Fibroblast of mammary gland (primary cell): Measurements from ENCODE around the gene CLCN3.
"Not testable (repeated sequence)": the region's sequence is repeated elsewhere in the genome, so short reads cannot be mapped to it uniquely, and the experiment has no call there.

Source experiments
- DNase-seq: peaks from one replicate; pipeline ENCODE4 v3.0.0-alpha.2; 2010; ENCODE audit warnings: low read depth
- H3K4me3 ChIP-seq: 2 replicates; pipeline ENCODE4 v1.5.1; 2011; ENCODE audit warnings: low read depth, mild to moderate bottlenecking, low read length, moderate library complexity; ENCODE audit not compliant: control insufficient read depth
- TF ChIP-seq, protein P1 (sequence below): conservative IDR thresholded peaks from 2 replicates; pipeline ENCODE4 v1.5.1; 2011; ENCODE audit warnings: low read depth, low read length, inconsistent platforms; ENCODE audit not compliant: control insufficient read depth, insufficient read depth

CLCN3 gene

DNA sequence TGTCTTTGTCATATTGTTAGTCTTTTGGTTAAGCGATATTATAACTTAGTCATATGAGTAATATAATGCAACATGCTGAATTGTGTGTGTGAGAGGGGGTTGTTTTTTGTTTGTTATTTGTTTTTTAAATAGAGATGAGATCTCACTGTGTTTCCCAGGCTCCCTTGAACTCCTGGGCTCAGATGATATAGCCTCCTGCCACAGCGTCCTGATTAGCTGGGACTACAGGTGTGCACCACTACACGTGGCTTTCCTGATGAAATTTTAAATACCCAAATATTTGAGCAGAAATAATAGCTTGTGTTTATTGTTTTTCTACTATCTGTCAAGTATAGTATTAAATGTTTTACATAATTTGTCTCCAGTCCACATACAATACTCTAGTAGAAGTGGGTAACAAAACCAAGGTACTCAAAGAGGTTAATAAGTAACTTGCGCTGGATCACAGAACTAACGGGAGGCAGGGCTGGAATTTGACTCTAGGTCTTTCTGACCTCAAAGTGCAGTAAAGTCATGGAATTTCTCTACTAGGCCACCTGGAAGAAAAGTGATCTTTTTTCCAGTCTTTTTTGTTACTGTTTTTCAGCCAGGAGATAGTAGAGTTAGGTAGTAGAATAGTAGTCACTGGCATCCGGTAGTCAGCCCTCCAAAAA lies 47.8 kb downstream of the CLCN3 start:
- TF ChIP-seq, protein P1, sequence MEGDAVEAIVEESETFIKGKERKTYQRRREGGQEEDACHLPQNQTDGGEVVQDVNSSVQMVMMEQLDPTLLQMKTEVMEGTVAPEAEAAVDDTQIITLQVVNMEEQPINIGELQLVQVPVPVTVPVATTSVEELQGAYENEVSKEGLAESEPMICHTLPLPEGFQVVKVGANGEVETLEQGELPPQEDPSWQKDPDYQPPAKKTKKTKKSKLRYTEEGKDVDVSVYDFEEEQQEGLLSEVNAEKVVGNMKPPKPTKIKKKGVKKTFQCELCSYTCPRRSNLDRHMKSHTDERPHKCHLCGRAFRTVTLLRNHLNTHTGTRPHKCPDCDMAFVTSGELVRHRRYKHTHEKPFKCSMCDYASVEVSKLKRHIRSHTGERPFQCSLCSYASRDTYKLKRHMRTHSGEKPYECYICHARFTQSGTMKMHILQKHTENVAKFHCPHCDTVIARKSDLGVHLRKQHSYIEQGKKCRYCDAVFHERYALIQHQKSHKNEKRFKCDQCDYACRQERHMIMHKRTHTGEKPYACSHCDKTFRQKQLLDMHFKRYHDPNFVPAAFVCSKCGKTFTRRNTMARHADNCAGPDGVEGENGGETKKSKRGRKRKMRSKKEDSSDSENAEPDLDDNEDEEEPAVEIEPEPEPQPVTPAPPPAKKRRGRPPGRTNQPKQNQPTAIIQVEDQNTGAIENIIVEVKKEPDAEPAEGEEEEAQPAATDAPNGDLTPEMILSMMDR, result no peak
- H3K4me3 ChIP-seq, result no peak overlapping the region
- no peak for DNase-seq

DNA sequence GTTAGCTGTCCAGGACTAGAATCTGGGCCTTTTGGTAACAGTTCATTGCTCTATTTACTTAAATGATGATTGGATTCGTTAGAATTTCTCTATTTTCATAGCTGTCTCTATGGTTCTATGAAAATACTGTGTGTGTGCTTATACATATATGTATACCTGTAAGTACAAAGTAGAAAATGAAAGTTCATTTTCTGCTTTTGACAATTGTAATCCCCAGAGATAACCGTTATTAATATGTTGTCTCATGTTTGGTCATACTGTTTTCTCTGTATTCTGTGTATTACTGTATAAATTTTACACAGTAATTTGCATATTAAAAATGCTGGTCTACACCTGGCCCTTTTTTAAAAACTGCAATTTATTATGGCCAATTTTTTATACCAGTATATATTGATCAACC lies 55.4 kb downstream of the CLCN3 start:
- TF ChIP-seq, protein P1, result no peak
- no peak overlapping the region for H3K4me3 ChIP-seq

DNA sequence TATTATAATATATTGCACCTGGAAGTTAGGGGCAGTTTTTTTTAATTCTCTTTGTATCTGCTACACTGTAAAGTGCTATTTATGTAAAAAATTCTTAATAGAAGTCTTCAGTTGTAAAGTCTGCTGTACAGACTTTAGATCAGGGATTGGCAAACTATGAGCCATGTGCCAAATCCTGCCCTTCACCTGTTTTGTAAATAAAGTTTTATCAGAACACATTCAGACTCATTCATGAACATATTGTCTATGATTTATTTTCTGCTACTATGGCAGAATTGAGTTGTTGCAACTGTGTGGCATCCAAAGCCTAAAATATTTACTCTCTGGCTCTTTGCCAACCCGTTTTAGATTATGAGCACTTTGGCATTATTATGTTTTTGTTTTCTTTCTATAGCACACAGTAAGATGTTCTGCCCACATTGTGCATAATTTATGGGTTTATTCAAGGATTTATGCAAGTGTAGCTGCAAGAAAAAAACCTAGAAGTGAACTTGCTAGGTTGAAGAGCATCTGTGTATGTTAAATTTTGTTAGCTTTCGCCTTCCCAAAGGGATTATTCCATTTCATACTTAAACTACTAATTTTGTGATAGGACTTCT lies 56.9 kb downstream of the CLCN3 start:
- H3K4me3 ChIP-seq, result no peak overlapping the region
- no peak for DNase-seq
- TF ChIP-seq, protein P1, result no peak

More for the DNA sequence above, 55.4 kb downstream of the CLCN3 start:
- no peak for DNase-seq

DNA sequence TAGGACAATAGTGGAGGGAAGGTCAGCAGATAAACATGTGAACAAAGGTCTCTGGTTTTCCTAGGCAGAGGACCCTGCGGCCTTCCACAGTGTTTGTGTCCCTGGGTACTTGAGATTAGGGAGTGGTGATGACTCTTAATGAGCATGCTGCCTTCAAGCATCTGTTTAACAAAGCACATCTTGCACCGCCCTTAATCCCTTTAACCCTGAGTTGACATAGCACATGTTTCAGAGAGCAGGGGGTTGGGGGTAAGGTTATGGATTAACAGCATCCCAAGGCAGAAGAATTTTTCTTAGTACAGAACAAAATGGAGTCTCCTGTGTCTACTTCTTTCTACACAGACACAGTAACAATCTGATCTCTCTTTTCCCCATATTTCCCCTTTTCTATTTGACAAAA lies 58.1 kb downstream of the CLCN3 start:
- H3K4me3 ChIP-seq, DNase-seq: not testable (repeated sequence)

DNA sequence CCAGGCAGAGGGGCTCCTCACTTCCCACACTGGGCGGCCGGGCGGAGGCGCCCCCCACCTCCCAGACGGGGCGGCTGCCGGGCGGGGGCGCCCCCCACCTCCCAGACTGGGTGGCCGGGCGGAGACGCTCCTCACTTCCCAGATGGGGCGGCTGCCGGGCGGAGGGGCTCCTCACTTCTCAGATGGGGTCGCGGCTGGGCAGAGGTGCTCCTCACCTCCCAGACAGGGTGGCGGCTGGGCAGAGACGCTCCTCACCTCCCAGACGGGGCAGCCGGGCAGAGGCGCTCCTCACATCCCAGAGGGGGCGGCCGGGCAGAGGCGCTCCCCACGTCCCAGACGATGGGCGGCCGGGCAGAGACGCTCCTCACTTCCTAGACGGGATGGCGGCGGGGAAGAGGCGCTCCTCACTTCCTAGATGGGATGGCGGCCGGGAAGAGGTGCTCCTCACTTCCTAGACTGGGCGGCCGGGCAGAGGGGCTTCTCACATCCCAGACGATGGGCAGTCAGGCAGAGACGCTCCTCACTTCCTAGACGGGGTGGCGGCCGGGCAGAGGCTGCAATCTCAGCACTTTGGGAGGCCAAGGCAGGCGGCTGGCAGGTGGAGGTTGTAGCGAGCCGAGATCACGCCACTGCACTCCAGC lies 58.7 kb downstream of the CLCN3 start:
- not testable (repeated sequence) for DNase-seq, H3K4me3 ChIP-seq

DNA sequence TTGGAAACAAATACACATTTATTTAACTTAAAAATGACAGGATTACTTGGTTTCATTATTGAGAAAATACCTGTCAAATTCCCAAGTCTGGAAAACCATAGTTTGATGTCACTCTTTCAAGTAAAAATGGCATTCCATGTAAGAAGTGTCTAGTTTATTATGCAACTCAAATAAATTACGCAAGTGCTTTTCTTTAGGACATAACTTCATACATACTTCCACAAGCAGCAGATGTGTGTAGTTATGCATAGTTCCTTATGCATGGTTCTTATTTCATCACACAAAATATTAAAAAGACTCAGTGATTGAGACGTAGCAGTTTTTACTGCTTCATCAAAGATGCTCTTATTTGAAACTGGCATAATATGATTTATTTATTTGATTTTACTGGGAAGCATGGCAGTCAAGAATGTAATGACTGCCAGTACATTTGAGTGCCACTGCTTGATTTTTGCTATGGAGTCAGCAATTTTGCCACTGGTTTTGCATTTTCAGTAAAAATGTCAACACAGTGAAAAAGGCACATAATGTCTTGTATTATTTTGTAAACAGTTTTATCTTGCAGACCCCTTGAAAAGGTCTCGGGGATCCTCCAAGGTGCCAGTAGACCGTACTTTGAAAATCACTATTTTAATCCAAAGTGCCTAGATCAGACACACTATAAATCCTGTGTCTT lies 62.1 kb downstream of the CLCN3 start:
- TF ChIP-seq, protein P1, result no peak
- H3K4me3 ChIP-seq, result no peak overlapping the region
- DNase-seq, result peak; percentile 38

DNA sequence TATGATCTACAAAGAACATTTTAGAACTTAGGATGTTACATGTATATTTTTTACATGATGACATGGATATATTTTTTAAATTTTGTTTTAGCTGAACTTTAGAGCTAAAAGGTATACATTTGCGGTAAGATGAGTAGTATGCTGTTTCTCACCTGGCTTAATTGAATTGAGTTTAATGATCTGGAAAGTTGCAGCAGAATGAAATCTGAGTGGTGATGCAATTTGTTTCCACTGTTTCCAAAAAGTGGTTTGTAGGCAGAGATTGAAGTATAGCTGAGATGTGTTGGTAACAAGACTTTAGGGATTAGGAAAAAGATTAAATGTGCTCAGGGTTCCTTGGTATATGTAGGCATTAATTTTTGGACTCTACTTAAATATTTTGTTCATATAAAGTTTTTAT lies 69.3 kb downstream of the CLCN3 start:
- TF ChIP-seq, protein P1, result no peak
- H3K4me3 ChIP-seq, result no peak overlapping the region
- DNase-seq, result no peak
